Esophagus squamous epithelium (tissue), 5 donors: ENCODE results near the gene DGLUCY. TPM values are rescaled to one million over a fixed set of nuclear protein-coding genes. Genes with fewer than 3 reads are reported as not detected.
"Not testable (repeated sequence)": the region's sequence is repeated elsewhere in the genome, so short reads cannot be mapped to it uniquely, and the experiment has no call there.

Experiments
- DNase-seq: peaks from one replicate; lab custom pipeline; 2025; lab: John Stamatoyannopoulos, UW
- H3K27ac ChIP-seq, 4 donors: fragments of 200-600 bp; sonication (generic); one replicate each; pipeline ENCODE4 v1.5.1; 2016 to 2019; ENCODE audit warnings: mild to moderate bottlenecking in 1 of 4
- H3K27me3 ChIP-seq, 4 donors: fragments of 200-600 bp; sonication (generic); 1 replicate in 3 of 4; 2 replicates in 1 of 4; pipeline versions ENCODE4 v1.5.1 to v1.6.0; 2017 to 2021; ENCODE audit warnings: antibody characterized with exemption in 1 of 4
- H3K36me3 ChIP-seq, 3 donors: fragments of 200-600 bp; sonication (generic); one replicate each; pipeline ENCODE4 v1.5.1; 2016 to 2019
- H3K4me1 ChIP-seq, 3 donors: fragments of 200-600 bp; sonication (generic); one replicate each; pipeline ENCODE4 v1.5.1; 2017 to 2019
- H3K4me3 ChIP-seq, 4 donors: fragments of 200-600 bp; sonication (generic); 1 replicate in 3 of 4; 2 replicates in 1 of 4; pipeline ENCODE4 v1.5.1; 2016 to 2019; ENCODE audit warnings: mild to moderate bottlenecking in 2 of 4, moderate library complexity in 1 of 4
- H3K9me3 ChIP-seq, 3 donors: fragments of 200-600 bp; sonication (generic); one replicate each; pipeline ENCODE4 v1.5.1; 2016 to 2019
- POLR2A ChIP-seq, 4 donors: fragments of 450-650 bp; IDR thresholded peaks; one replicate each; pipeline ENCODE4 v1.6.1; 2017; ENCODE audit warnings: antibody characterized with exemption in 4 of 4, mild to moderate bottlenecking in 4 of 4, moderate library complexity in 3 of 4
- WGBS, 2 donors: methylation state at CpG; one replicate each; pipeline ENCODE4 v1.1.5; 2018; 5-methylcytosine and 5-hydroxymethylcytosine counted together
- intact Hi-C: fragments of 100-400 bp; cut with DNase I; formaldehyde crosslinking; loops from one replicate; pipeline ENCODE4 v1.15.0; 2022
- total RNA-seq, 4 donors: library from RNA; depleted of rRNA; stranded (reverse); fragments of >200 nt; gene quantifications; one replicate each; pipeline ENCODE4 v1.1.0, GENCODE V29; 2016
- TF ChIP-seq, protein P1 (sequence below), 6 experiments: fragments of 450-650 bp in 4 of 6; fragments of 200-600 bp in 2 of 6; sonication (generic) in 2 of 6; IDR thresholded peaks; one replicate each; pipeline ENCODE4 v1.5.1; 2016 to 2019; ENCODE audit warnings: antibody characterized with exemption in 6 of 6, mild to moderate bottlenecking in 4 of 6, moderate library complexity in 4 of 6
- donor health status: DM: yes; HTN: yes; CAD: no.

DGLUCY gene
- total RNA-seq, 4 donors from 2014 or later = 32.6 to 51.3 (median 38.9) TPM

DNA sequence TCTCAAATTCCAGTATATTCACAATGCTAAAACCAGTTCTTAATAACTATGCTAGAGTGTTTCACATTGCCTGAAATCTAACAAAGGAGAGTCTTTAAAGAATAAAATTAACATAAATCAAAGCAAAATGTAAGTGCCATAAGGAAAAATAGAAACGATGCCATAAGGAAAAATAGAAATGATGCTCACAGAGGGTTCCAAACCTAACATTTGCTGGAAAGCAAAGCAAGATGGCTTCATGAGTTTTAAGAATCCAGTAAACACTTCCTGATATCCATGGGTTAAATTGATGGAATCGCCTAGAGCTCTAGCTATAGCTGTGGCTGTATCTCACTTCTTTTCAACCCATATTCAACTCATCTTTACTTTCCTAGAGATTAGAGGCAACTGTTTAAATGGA is 66.7 kb downstream of the DGLUCY start:
- H3K4me1 ChIP-seq = peaks cover 0 to 9% (median 0%) of the 10 kb centered on the region in 3 donors
- intact Hi-C loops = loop anchor here (5.0 kb wide), 1 partner anchor 102 kb away; no protein-coding TSS in a partner anchor
- no peaks in the 10 kb centered on the region for H3K27me3 ChIP-seq
- TF ChIP-seq POLR2A (IDR thresholded peaks at IDR 0.05) = no peak
- TF ChIP-seq, protein P1, sequence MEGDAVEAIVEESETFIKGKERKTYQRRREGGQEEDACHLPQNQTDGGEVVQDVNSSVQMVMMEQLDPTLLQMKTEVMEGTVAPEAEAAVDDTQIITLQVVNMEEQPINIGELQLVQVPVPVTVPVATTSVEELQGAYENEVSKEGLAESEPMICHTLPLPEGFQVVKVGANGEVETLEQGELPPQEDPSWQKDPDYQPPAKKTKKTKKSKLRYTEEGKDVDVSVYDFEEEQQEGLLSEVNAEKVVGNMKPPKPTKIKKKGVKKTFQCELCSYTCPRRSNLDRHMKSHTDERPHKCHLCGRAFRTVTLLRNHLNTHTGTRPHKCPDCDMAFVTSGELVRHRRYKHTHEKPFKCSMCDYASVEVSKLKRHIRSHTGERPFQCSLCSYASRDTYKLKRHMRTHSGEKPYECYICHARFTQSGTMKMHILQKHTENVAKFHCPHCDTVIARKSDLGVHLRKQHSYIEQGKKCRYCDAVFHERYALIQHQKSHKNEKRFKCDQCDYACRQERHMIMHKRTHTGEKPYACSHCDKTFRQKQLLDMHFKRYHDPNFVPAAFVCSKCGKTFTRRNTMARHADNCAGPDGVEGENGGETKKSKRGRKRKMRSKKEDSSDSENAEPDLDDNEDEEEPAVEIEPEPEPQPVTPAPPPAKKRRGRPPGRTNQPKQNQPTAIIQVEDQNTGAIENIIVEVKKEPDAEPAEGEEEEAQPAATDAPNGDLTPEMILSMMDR (IDR thresholded peaks at IDR 0.05) = no peak
- no peaks in the 10 kb centered on the region for H3K9me3 ChIP-seq
- no peak for DNase-seq
- no peak overlapping the region for H3K27ac ChIP-seq
- 79 to 95% methylated on average over 2 of the region's 2 CpGs for WGBS, 2 donors
- H3K4me3 ChIP-seq = no peak overlapping the region
- H3K36me3 ChIP-seq = peaks cover 0 to 91% (median 26%) of the 10 kb centered on the region in 3 donors

DNA sequence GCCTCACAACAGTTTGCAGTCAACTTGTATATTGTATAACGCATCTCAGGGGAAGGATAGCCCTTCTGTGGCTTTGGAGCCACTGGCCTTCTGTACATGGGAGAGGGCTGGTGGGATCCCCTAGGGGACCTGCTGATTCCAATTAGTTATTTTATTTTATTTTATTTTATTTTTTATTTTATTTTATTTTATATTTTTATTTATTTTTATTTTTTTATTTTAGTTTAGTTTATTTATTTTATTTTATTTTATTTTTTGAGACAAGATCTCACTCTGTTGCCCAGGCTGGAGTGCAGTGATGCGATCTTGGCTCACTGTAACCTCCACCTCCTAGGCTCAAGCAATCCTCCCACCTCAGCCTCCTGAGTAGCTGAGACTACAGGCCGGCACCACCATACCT is 68.9 kb downstream of the DGLUCY start:
- H3K4me3 ChIP-seq, H3K9me3 ChIP-seq, H3K27me3 ChIP-seq, H3K27ac ChIP-seq, H3K4me1 ChIP-seq, DNase-seq: not testable (repeated sequence)
- peaks cover 0 to 99% (median 25%) of the 10 kb centered on the region in 3 donors for H3K36me3 ChIP-seq
- WGBS, 2 donors = 92 to 97% methylated on average over 3 of the region's 3 CpGs
- intact Hi-C loops = loop anchor here (5.0 kb wide), 1 partner anchor 100 kb away; no protein-coding TSS in a partner anchor

DNA sequence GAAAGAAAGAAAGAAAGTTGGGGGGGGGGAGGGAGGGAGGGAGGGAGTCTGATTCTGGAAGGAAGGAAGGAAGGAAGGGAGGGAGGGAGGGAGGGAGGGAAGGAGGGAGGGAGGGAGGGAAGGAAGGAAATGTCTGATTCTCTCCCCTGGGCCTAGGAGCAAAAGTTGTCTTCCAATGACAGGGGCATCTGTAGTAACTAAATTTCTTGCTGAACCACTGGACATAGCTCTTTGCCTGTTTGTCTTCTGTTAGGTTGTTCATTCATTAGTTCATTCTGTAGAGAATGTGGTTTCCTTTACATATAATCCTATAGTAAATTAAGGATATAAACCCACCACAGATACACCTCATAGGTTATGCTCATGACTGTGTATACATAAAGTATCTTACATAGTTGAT is 70.7 kb downstream of the DGLUCY start:
- intact Hi-C loops = loop anchor here (5.0 kb wide), 1 partner anchor 98 kb away; no protein-coding TSS in a partner anchor
- TF ChIP-seq, protein P1 (IDR thresholded peaks at IDR 0.05) = no peak
- no peak for TF ChIP-seq POLR2A (IDR thresholded peaks at IDR 0.05)
- Histone ChIP-seq H3K27ac (no peak overlapping the region), H3K27me3 (no peaks in the 10 kb centered on the region), H3K4me3 (no peak overlapping the region), H3K4me1 (no peaks in the 10 kb centered on the region), H3K36me3 (peaks cover 0 to 99% (median 27%) of the 10 kb centered on the region in 3 donors), H3K9me3 (no peaks in the 10 kb centered on the region)
- no peak for DNase-seq

DNA sequence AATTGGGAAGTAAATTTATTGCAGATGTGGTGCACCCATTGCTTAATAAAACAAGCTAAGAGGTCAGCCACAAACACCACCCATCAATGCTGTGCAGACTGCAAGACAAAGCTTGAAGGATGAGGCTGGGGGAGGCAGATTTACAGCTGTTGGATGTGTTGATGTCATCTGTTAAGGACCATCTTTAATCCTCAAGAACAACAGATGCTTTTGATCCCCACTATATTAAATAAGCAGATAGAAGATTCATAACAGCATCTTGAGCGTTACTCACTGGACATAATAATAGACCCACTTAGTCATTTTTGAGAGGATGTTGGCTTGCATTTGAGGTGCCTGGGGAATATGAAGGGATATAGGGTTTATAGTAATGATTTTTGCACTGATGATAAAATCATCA is 71.8 kb downstream of the DGLUCY start:
- no peak for TF ChIP-seq POLR2A (IDR thresholded peaks at IDR 0.05)
- TF ChIP-seq, protein P1 (IDR thresholded peaks at IDR 0.05) = no peak
- DNase-seq = no peak
- Histone ChIP-seq H3K9me3 (no peaks in the 10 kb centered on the region), H3K4me1 (no peaks in the 10 kb centered on the region), H3K36me3 (peaks cover 0 to 100% (median 27%) of the 10 kb centered on the region in 3 donors), H3K27me3 (no peaks in the 10 kb centered on the region), H3K4me3 (no peak overlapping the region), H3K27ac (no peak overlapping the region)
- intact Hi-C loops = no loop called here
- 53 to 65% methylated on average over 1 of the region's 1 CpG for WGBS, 2 donors

- TF ChIP-seq, protein P1 (IDR thresholded peaks at IDR 0.05) = no peak
- TF ChIP-seq POLR2A (IDR thresholded peaks at IDR 0.05) = no peak
- H3K27ac ChIP-seq = no peak overlapping the region
- no peaks in the 10 kb centered on the region for H3K27me3 ChIP-seq
- no peak overlapping the region for H3K4me3 ChIP-seq
- 86 to 87% methylated on average over 3 to 4 of the region's 4 CpGs for WGBS, 2 donors
- DNase-seq = no peak
- no peaks in the 10 kb centered on the region for H3K9me3 ChIP-seq
- intact Hi-C loops = no loop called here
- H3K4me1 ChIP-seq = no peaks in the 10 kb centered on the region
- H3K36me3 ChIP-seq = peaks cover 0 to 100% (median 27%) of the 10 kb centered on the region in 3 donors
Measured at GRCh38 chr14:91186515-91187066, 72.7 kb downstream of the DGLUCY start.
